BE2C (cell line): ENCODE data around the gene LILRA1.
"Not testable (repeated sequence)": the region's sequence is repeated elsewhere in the genome, so short reads cannot be mapped to it uniquely, and the experiment has no call there.

Source experiments
- DNase-seq: peaks from one replicate; pipeline ENCODE4 v3.0.0-alpha.2; 2020
- H3K27me3 ChIP-seq: fragments of 250-450 bp; sonication (Bioruptor Pico); 2 replicates; pipeline ENCODE4 v1.5.1; 2020; ENCODE audit warnings: mild to moderate bottlenecking
- H3K36me3 ChIP-seq: fragments of 250-450 bp; sonication (Bioruptor Pico); 2 replicates; pipeline ENCODE4 v1.5.1; 2020; ENCODE audit warnings: mild to moderate bottlenecking
- H3K4me1 ChIP-seq: fragments of 250-450 bp; sonication (Bioruptor Pico); 2 replicates; pipeline ENCODE4 v1.5.1; 2020
- H3K4me3 ChIP-seq: 2 replicates; pipeline ENCODE4 v1.5.1; 2011; ENCODE audit warnings: low read depth, low read length
- H3K9me3 ChIP-seq: fragments of 250-450 bp; sonication (Bioruptor Pico); 2 replicates; pipeline ENCODE4 v1.5.1; 2020
- TF ChIP-seq, protein P1 (sequence below): IDR thresholded peaks from 2 replicates; pipeline ENCODE4 v1.5.1; 2012; ENCODE audit warnings: mild to moderate bottlenecking, low read depth, low read length

The LILRA1 gene

DNA sequence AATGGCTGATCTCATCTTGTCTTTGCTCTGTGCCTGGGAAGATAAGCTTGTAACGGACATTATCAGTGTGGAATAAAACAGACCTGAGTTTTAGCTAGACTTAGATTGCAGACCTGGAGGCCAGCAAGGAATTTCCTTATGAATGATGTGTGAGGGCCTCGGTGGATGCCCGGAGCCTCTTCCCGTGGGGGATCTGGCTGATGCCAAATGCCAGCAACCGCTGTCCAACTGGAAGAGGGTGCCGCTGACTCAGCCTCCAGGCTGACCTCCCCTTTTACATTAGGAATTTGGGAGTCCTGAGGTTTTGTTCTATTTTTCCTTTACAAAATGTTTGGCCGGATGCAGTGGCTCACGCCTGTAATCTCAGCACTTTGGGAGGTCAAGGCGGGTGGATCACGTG, 39.4 kb upstream of the LILRA1 start:
- no peak overlapping the region for H3K4me3 ChIP-seq
- no peaks in the 10 kb centered on the region for H3K9me3 ChIP-seq
- no peaks in the 10 kb centered on the region for H3K4me1 ChIP-seq
- no peaks in the 10 kb centered on the region for H3K36me3 ChIP-seq
- peaks cover 22% of the 10 kb centered on the region for H3K27me3 ChIP-seq
- DNase-seq: no peak
- TF ChIP-seq, protein P1, sequence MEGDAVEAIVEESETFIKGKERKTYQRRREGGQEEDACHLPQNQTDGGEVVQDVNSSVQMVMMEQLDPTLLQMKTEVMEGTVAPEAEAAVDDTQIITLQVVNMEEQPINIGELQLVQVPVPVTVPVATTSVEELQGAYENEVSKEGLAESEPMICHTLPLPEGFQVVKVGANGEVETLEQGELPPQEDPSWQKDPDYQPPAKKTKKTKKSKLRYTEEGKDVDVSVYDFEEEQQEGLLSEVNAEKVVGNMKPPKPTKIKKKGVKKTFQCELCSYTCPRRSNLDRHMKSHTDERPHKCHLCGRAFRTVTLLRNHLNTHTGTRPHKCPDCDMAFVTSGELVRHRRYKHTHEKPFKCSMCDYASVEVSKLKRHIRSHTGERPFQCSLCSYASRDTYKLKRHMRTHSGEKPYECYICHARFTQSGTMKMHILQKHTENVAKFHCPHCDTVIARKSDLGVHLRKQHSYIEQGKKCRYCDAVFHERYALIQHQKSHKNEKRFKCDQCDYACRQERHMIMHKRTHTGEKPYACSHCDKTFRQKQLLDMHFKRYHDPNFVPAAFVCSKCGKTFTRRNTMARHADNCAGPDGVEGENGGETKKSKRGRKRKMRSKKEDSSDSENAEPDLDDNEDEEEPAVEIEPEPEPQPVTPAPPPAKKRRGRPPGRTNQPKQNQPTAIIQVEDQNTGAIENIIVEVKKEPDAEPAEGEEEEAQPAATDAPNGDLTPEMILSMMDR: no peak

DNA sequence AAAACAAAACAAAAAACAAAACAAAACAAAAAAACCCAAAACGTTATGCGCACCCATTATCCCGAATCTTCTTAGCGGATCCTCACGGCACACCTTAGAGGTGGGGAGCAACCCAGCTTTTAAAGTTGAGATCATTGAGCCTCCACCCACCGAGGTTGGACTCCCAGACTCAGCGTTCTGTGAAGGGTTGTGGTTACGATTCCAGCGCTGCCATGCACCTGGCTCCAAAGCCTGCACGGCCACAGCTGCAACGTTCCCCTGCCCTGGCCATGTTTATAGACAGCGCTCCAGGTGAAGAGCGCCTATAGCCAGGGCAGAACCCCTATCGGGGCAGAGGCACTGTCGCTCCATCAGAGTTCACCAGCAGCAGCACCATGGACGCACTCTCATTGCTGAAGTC, 38.5 kb upstream of the LILRA1 start:
- Histone ChIP-seq H3K27me3 (peaks cover 17% of the 10 kb centered on the region), H3K4me1 (no peaks in the 10 kb centered on the region), H3K36me3 (no peaks in the 10 kb centered on the region), H3K4me3 (no peak overlapping the region), H3K9me3 (no peaks in the 10 kb centered on the region)
- TF ChIP-seq, protein P1: no peak
- DNase-seq: no peak

DNA sequence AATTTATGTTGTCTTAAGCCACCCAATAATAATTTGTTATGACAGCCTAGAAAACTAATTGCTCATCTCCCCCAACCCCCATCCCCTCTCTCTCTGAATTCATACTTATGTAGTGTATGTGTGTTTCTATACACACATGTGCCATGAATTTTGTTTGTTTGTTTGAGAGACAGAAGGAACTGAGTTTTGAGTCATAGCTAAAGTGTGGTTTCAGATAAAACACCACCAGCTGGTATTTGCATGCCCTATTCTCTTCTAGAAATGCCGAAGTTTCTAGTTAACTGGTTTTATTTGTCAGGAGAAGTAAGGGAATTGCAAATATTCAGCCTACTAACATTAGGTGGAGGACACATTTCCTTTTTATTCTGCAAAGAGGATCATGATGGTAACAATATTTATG, 37.2 kb upstream of the LILRA1 start:
- Histone ChIP-seq H3K27me3 (peaks cover 19% of the 10 kb centered on the region; the same call in 1 of the 2 replicates), H3K4me3 (no peak overlapping the region), H3K4me1 (no peaks in the 10 kb centered on the region), H3K9me3 (no peaks in the 10 kb centered on the region), H3K36me3 (no peaks in the 10 kb centered on the region)
- TF ChIP-seq, protein P1: no peak
- DNase-seq: no peak

DNA sequence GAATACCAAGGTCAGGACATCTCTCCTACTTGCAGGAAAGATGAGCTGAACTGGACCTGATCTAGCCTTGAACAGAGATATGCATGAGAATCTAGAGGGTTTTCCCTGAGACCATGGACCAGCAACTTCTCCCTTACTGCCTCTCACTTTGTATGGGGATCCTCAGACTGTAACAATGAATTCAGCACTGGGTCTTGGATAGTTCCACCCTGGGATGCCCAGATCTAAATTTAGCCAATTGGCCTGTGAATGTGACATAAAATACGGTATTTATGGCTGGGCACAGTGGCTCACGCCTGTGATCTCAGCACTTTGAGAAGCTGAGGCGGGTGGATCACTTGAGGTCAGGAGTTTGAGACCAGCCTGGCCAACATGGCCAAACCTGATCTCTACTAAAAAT, 35.1 kb upstream of the LILRA1 start:
- H3K9me3 ChIP-seq: no peaks in the 10 kb centered on the region
- H3K36me3 ChIP-seq: no peaks in the 10 kb centered on the region
- TF ChIP-seq, protein P1: no peak
- H3K4me3 ChIP-seq: no peak overlapping the region
- peaks cover 15% of the 10 kb centered on the region; the same call in 1 of the 2 replicates for H3K27me3 ChIP-seq
- DNase-seq: no peak
- no peaks in the 10 kb centered on the region for H3K4me1 ChIP-seq

DNA sequence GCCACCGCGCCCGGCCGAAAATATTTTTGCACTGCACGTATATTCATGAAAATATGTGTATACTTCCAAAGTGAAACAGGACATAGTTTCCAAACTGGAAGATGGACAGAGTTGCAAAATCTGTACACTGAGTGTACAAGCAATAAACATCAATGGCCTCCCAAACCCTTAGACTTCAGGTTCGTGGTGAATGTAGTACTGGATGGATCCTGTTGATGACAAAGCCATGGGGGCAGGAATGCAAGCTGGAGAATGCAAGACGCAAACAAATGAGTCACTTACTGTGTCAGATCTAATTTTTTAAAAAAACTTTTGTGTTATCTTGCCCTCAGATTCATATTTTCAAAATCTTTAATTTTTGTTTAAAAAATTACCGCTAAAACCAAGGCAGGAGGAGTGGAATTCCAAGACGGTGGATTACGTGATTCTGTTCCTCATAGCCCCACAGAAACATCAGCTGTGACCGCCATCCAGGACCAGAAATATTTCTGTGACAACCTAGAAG, 32.5 kb upstream of the LILRA1 start:
- Histone ChIP-seq H3K27me3 (peaks cover 15% of the 10 kb centered on the region; the same call in 1 of the 2 replicates), H3K4me1 (no peaks in the 10 kb centered on the region), H3K9me3 (no peaks in the 10 kb centered on the region), H3K4me3 (no peak overlapping the region), H3K36me3 (no peaks in the 10 kb centered on the region)
- TF ChIP-seq, protein P1: no peak
- no peak for DNase-seq

DNA sequence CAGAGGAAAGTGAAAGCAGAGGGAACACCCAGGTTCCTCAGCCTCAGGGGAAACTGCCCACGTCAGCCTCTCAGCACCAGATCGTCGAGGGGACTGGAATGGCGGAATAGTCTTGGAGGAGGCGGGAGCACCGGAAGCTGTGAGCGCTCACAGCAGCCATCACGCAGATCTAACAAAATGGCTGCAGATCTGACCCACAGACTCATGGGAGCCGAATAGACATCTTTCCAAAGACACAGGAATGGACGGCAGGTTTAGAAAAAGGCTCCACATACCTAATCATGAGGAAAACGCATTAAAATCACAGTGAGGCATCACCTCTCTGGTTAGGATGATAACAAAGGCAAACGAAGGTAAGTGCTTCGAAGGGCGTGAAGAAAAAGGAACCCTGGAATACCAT, 31.6 kb upstream of the LILRA1 start:
- TF ChIP-seq, protein P1: no peak
- peaks cover 15% of the 10 kb centered on the region; the same call in 1 of the 2 replicates for H3K27me3 ChIP-seq
- DNase-seq: no peak
- no peaks in the 10 kb centered on the region for H3K9me3 ChIP-seq
- no peaks in the 10 kb centered on the region for H3K4me1 ChIP-seq
- no peaks in the 10 kb centered on the region for H3K36me3 ChIP-seq
- H3K4me3 ChIP-seq: no peak overlapping the region; the same call in 1 of the 2 replicates

DNA sequence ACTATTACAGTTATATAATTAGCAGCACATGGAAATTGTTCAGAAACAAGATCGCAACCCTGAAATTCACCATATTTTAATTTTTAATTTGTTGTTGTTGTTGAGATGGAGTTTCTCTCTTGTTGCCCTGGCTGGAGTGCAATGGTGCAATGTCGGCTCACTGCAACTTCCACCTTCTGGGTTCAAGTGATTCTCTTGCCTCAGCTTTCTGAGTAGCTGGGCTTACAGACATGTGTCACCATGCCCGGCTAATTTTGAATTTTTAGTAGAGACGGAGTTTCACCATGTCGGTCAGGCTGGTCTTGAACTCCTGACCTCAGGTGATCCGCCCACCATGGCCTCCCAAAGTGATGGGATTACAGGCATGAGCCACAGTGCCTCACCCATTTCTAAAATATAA, 30.2 kb upstream of the LILRA1 start:
- H3K27me3 ChIP-seq: peaks cover 15% of the 10 kb centered on the region; the same call in 1 of the 2 replicates
- DNase-seq, H3K36me3 ChIP-seq, H3K4me1 ChIP-seq, H3K9me3 ChIP-seq, H3K4me3 ChIP-seq: not testable (repeated sequence)
